Ovary (tissue), 9 donors: ENCODE results near the gene FAM120B. TPM values are rescaled to one million over a fixed set of nuclear protein-coding genes. Genes with fewer than 3 reads are reported as not detected.

Experiments
- DNase-seq, 5 donors: peaks; one replicate each; pipeline ENCODE4 v3.0.0-alpha.2; 2019 to 2020
- H3K27ac ChIP-seq, 2 donors: fragments of 200-600 bp; one replicate each; pipeline versions ENCODE4 v1.5.1 to v1.8.0; 2019 to 2022
- H3K27me3 ChIP-seq: fragments of 200-600 bp; one replicate; pipeline ENCODE4 v1.8.0; 2022
- H3K36me3 ChIP-seq: fragments of 200-600 bp; sonication (generic); one replicate; pipeline ENCODE4 v1.5.1; 2019
- H3K4me1 ChIP-seq: one replicate; pipeline ENCODE4 v1.8.1; 2013; ENCODE audit warnings: mild to moderate bottlenecking, moderate library complexity; ENCODE audit not compliant: insufficient read depth
- H3K4me3 ChIP-seq: fragments of 200-600 bp; sonication (generic); one replicate; pipeline ENCODE4 v1.5.1; 2017
- H3K9me3 ChIP-seq, 2 donors: fragments of 200-600 bp in 1 of 2; sonication (generic) in 1 of 2; one replicate each; pipeline versions ENCODE4 v1.5.1 to v1.8.1; 2013 to 2019; ENCODE audit warnings: mild to moderate bottlenecking in 1 of 2, moderate library complexity in 1 of 2
- CTCF ChIP-seq, 3 donors: fragments of 450-650 bp in 2 of 3; fragments of 200-600 bp in 1 of 3; IDR thresholded peaks; one replicate each; pipeline versions ENCODE4 v1.5.1 to v1.8.0; 2016 to 2022; ENCODE audit warnings: antibody characterized with exemption in 3 of 3, mild to moderate bottlenecking in 1 of 3
- EP300 ChIP-seq: sonication (generic); formaldehyde crosslinking; IDR thresholded peaks from one replicate; pipeline ENCODE4 v1.6.1; 2017; ENCODE audit warnings: antibody characterized with exemption
- POLR2A ChIP-seq: fragments of 450-650 bp; IDR thresholded peaks from one replicate; pipeline ENCODE4 v1.6.1; 2017; ENCODE audit warnings: antibody characterized with exemption, mild to moderate bottlenecking, moderate library complexity
- WGBS, 3 donors: extraction: QIAGEN DNeasy Blood & Tissue Kit in 1 of 3; methylation state at CpG; one replicate each; pipeline versions ENCODE4 v1.1.5 to v1.1.7; 2013 to 2017; 5-methylcytosine and 5-hydroxymethylcytosine counted together
- intact Hi-C, 4 donors: fragments of 100-400 bp; cut with DNase I; formaldehyde crosslinking; loops; one replicate each; pipeline versions ENCODE4 v1.11.0 to v1.15.1; 2022 to 2023
- polyA plus RNA-seq, 2 donors: library from polyadenylated mRNA; stranded (reverse); fragments of 200-250 nt in 1 of 2; fragments of 350-450 nt in 1 of 2; fragmentation: Illumina TruSeq in 1 of 2; extraction: RNeasy Lipid Tissue Mini Kit (QIAGEN cat#74804) in 1 of 2; gene quantifications; one replicate each; pipeline ENCODE4 v1.2.3, GENCODE V29; 2013 to 2014
- total RNA-seq, 7 donors: library from RNA; depleted of rRNA in 2 of 7; stranded (reverse); fragments of >200 nt in 2 of 7; fragmentation: NEBNext Ultra II Directional in 3 of 7; extraction: Animal tissue kit (Norgen Biotek cat#: 25700) in 3 of 7; gene quantifications; one replicate each; pipeline versions ENCODE4 v1.1.0 to v1.2.4, GENCODE V29; 2016 to 2023
- donor health status: DM: no; HTN: no; CAD: no; lungs with moderate emphysema.
- donor health status: DM: no; HTN: no; CAD: no.
- donor health status: Bipolar disorder and iron deficiency.
- donor health status: DM: yes; HTN: yes; CAD: no.
- donor health status: DM: no; HTN: no; CAD: no.
- donor health status: DM: yes; HTN: yes; CAD: no.

Gene FAM120B
- total and polyA plus RNA-seq, 9 donors: 10.6 to 39.3 (median 28.4) TPM

GRCh38 chr6:170447561-170447930, 141.0 kb downstream of the FAM120B start:
- Histone ChIP-seq H3K27ac (no peak overlapping the region), H3K4me1 (no peaks in the 10 kb centered on the region), H3K27me3 (no peaks in the 10 kb centered on the region), H3K9me3 (no peaks in the 10 kb centered on the region), H3K4me3 (no peak overlapping the region), H3K36me3 (no peaks in the 10 kb centered on the region)
- intact Hi-C loops: no loop called here
- TF ChIP-seq CTCF (IDR thresholded peaks at IDR 0.05) (no peak), POLR2A (no peak), EP300 (no peak)
- peak in 1 of 5 donors; percentile 8 for DNase-seq
- WGBS, 3 donors: 87 to 91% (median 90%) methylated on average over 14 of the region's 14 CpGs

- Histone ChIP-seq H3K4me1 (no peaks in the 10 kb centered on the region), H3K27me3 (no peaks in the 10 kb centered on the region), H3K4me3 (no peak overlapping the region), H3K36me3 (no peaks in the 10 kb centered on the region), H3K9me3 (no peaks in the 10 kb centered on the region), H3K27ac (no peak overlapping the region)
- no peak for DNase-seq
- 92 to 95% (median 93%) methylated on average over 12 of the region's 12 CpGs for WGBS, 3 donors
- intact Hi-C loops: no loop called here
- TF ChIP-seq EP300 (no peak), POLR2A (no peak), CTCF (IDR thresholded peaks at IDR 0.05) (no peak)
These were observed 141.8 kb downstream of the FAM120B start for GRCh38 chr6:170448317-170448716.

- intact Hi-C loops: no loop called here
- Histone ChIP-seq H3K9me3 (no peaks in the 10 kb centered on the region), H3K4me3 (no peak overlapping the region), H3K4me1 (no peaks in the 10 kb centered on the region), H3K27ac (no peak overlapping the region), H3K36me3 (no peaks in the 10 kb centered on the region), H3K27me3 (no peaks in the 10 kb centered on the region)
- 80 to 86% (median 81%) methylated on average over 19 to 20 of the region's 20 CpGs for WGBS, 3 donors
- TF ChIP-seq POLR2A (no peak), CTCF (IDR thresholded peaks at IDR 0.05) (no peak), EP300 (no peak)
- no peak for DNase-seq
These were observed 142.4 kb downstream of the FAM120B start for GRCh38 chr6:170448751-170449630.

- H3K36me3 ChIP-seq: no peaks in the 10 kb centered on the region
- no peaks in the 10 kb centered on the region for H3K4me1 ChIP-seq
- TF ChIP-seq POLR2A (no peak), CTCF (IDR thresholded peaks at IDR 0.05) (no peak), EP300 (no peak)
- 90 to 91% (median 91%) methylated on average over 32 of the region's 32 CpGs for WGBS, 3 donors
- no peak overlapping the region for H3K4me3 ChIP-seq
- no peaks in the 10 kb centered on the region for H3K9me3 ChIP-seq
- H3K27me3 ChIP-seq: no peaks in the 10 kb centered on the region
- DNase-seq: no peak
- intact Hi-C loops: no loop called here
- no peak overlapping the region for H3K27ac ChIP-seq
These were observed 143.5 kb downstream of the FAM120B start for GRCh38 chr6:170449835-170450753.
